T follicular helper cell (primary cell): ENCODE data around the gene TAB2.
"Not testable (repeated sequence)": the region's sequence is repeated elsewhere in the genome, so short reads cannot be mapped to it uniquely, and the experiment has no call there.

Experiments used
- DNase-seq: peaks from one replicate; pipeline ENCODE4 v3.0.0-alpha.2; 2020; ENCODE audit warnings: low read depth

TAB2 gene

GRCh38 chr6:149443411-149444181, 126.1 kb downstream of the TAB2 start:
- no peak for DNase-seq

- DNase-seq, result not testable (repeated sequence)
Observed at GRCh38 chr6:149444360-149445094, 127.0 kb downstream of the TAB2 start.

- no peak for DNase-seq
Observed at GRCh38 chr6:149445095-149445466, 127.6 kb downstream of the TAB2 start.

- no peak for DNase-seq
Observed at GRCh38 chr6:149445573-149445972, 128.1 kb downstream of the TAB2 start.

GRCh38 chr6:149446791-149447376, 129.4 kb downstream of the TAB2 start:
- no peak for DNase-seq

- no peak for DNase-seq
Observed at GRCh38 chr6:149448821-149449453, 131.4 kb downstream of the TAB2 start.

GRCh38 chr6:149449831-149450678, 132.5 kb downstream of the TAB2 start:
- no peak for DNase-seq

GRCh38 chr6:149450679-149451375, 133.3 kb downstream of the TAB2 start:
- DNase-seq, result no peak

- DNase-seq, result no peak
Observed at GRCh38 chr6:149451376-149452036, 134.0 kb downstream of the TAB2 start.

GRCh38 chr6:149452037-149452939, 134.8 kb downstream of the TAB2 start:
- no peak for DNase-seq

- DNase-seq, result no peak
Observed at GRCh38 chr6:149453597-149454345, 136.3 kb downstream of the TAB2 start.

- DNase-seq, result no peak
Observed at GRCh38 chr6:149454346-149454848, 136.9 kb downstream of the TAB2 start.

GRCh38 chr6:149455031-149455732, 137.7 kb downstream of the TAB2 start:
- DNase-seq, result no peak

- DNase-seq, result no peak
Observed at GRCh38 chr6:149456311-149457021, 139.0 kb downstream of the TAB2 start.

GRCh38 chr6:149457316-149457884, 139.9 kb downstream of the TAB2 start:
- DNase-seq, result no peak

GRCh38 chr6:149458196-149458595, 140.7 kb downstream of the TAB2 start:
- DNase-seq, result no peak

GRCh38 chr6:149458806-149459205, 141.3 kb downstream of the TAB2 start:
- no peak for DNase-seq
